IMR-90 (cell line): ENCODE measurements around the gene TIAM2. TPM values are rescaled to one million over a fixed set of nuclear protein-coding genes. Genes with fewer than 3 reads are reported as not detected.

ENCODE experiments used
- ATAC-seq: fragments of 200-7000 bp; cut with Tn5 transposase; 2 replicates; pipeline ENCODE4 v1.9.1; 2020; ENCODE audit warnings: low read depth, mild to moderate bottlenecking, moderate library complexity
- BruUV-seq: library from RNA; stranded (reverse); fragments of 400-500 nt; replicated peaks from 2 replicates; lab custom pipeline; 2021; lab: Mats Ljungman, UMichigan
- CTCF ChIA-PET: fragments of 300-600 bp; formaldehyde crosslinking; extraction: SDS; loops from one replicate; lab custom pipeline; 2021; ENCODE audit warnings: antibody characterized with exemption; lab: Yijun Ruan, JAX
- POLR2A ChIA-PET: fragments of 300-600 bp; sonication (Branson Sonifier 250); formaldehyde crosslinking; loops from one replicate; lab custom pipeline; 2022; ENCODE audit warnings: antibody characterized with exemption; ENCODE audit not compliant: unreplicated experiment; lab: Charles Lee
- DNase-seq: peaks from one replicate; pipeline ENCODE4 v3.0.0; 2013
- H2AFZ ChIP-seq: replicated peaks from 2 replicates; pipeline ENCODE3; 2013; ENCODE audit warnings: low read length, mild to moderate bottlenecking; ENCODE audit not compliant: poor library complexity
- H2AK5ac ChIP-seq: 2 replicates; pipeline ENCODE4 v1.6.1; 2013; ENCODE audit warnings: low read depth, low read length, inconsistent platforms
- H2AK9ac ChIP-seq: replicated peaks from 2 replicates; pipeline ENCODE3; 2013; ENCODE audit warnings: mild to moderate bottlenecking, low read depth, low read length, moderate library complexity; ENCODE audit not compliant: poor library complexity
- H2BK120ac ChIP-seq: 2 replicates; pipeline ENCODE4 v1.6.1; 2013; ENCODE audit warnings: low read depth, low read length, inconsistent platforms
- H2BK15ac ChIP-seq: 3 replicates; pipeline ENCODE4 v1.6.1; 2013; ENCODE audit warnings: low read depth, low read length, inconsistent platforms
- H2BK20ac ChIP-seq: 2 replicates; pipeline ENCODE4 v1.6.1; 2013; ENCODE audit warnings: low read depth, mild to moderate bottlenecking, inconsistent platforms, low read length, moderate library complexity
- H2BK5ac ChIP-seq: 2 replicates; pipeline ENCODE4 v1.6.1; 2013; ENCODE audit warnings: mild to moderate bottlenecking, low read depth, low read length, inconsistent platforms; ENCODE audit not compliant: poor library complexity, severe bottlenecking
- H3K14ac ChIP-seq: replicated peaks from 2 replicates; pipeline ENCODE4 v1.6.1; 2013; ENCODE audit warnings: low read depth, low read length, inconsistent platforms
- H3K18ac ChIP-seq: 2 replicates; pipeline ENCODE4 v1.6.1; 2013; ENCODE audit warnings: low read depth, low read length, control low read depth
- H3K23ac ChIP-seq: 2 replicates; pipeline ENCODE4 v1.6.1; 2013; ENCODE audit warnings: low read depth, low read length, inconsistent platforms
- H3K27ac ChIP-seq: 2 replicates; pipeline ENCODE4 v1.5.1; 2013; ENCODE audit warnings: mild to moderate bottlenecking, control low read depth, low read length; ENCODE audit not compliant: insufficient read depth
- H3K27me3 ChIP-seq: 2 replicates; pipeline ENCODE4 v1.6.1; 2013; ENCODE audit warnings: low read length; ENCODE audit not compliant: control insufficient read depth, insufficient read depth
- H3K36me3 ChIP-seq: 2 replicates; pipeline ENCODE4 v1.6.1; 2013; ENCODE audit warnings: low read length, mixed read lengths; ENCODE audit not compliant: control insufficient read depth, insufficient read depth
- H3K4ac ChIP-seq: 2 replicates; pipeline ENCODE4 v1.6.1; 2013; ENCODE audit warnings: low read depth, low read length, inconsistent platforms
- H3K4me1 ChIP-seq: 2 replicates; pipeline ENCODE4 v1.6.1; 2013; ENCODE audit warnings: low read length, mixed read lengths; ENCODE audit not compliant: control insufficient read depth, insufficient read depth
- H3K4me2 ChIP-seq: 2 replicates; pipeline ENCODE4 v1.6.1; 2013; ENCODE audit warnings: low read depth, mild to moderate bottlenecking, control low read depth, low read length, moderate library complexity
- H3K4me3 ChIP-seq: 2 replicates; pipeline ENCODE4 v1.5.1; 2013; ENCODE audit warnings: low read depth, mild to moderate bottlenecking, control low read depth, low read length, moderate library complexity; ENCODE audit not compliant: insufficient read depth
- H3K56ac ChIP-seq: 2 replicates; pipeline ENCODE4 v1.6.1; 2013; ENCODE audit warnings: low read length, inconsistent platforms; ENCODE audit not compliant: insufficient read depth; ENCODE audit errors: extremely low read depth
- H3K79me1 ChIP-seq, 2 experiments: 2 replicates each; pipeline ENCODE4 v1.6.1; 2013; ENCODE audit warnings: low read length in 2 of 2, inconsistent platforms in 1 of 2, low read depth in 1 of 2
- H3K9ac ChIP-seq: 2 replicates; pipeline ENCODE4 v1.6.1; 2013; ENCODE audit warnings: low read depth, low read length, control low read depth
- H3K9me1 ChIP-seq: 2 replicates; pipeline ENCODE4 v1.6.1; 2013; ENCODE audit warnings: low read length, inconsistent platforms; ENCODE audit not compliant: insufficient read depth
- H3K9me3 ChIP-seq: 2 replicates; pipeline ENCODE4 v1.6.1; 2013; ENCODE audit warnings: low read length; ENCODE audit not compliant: control insufficient read depth, insufficient read depth
- H4K20me1 ChIP-seq: 2 replicates; pipeline ENCODE4 v1.6.1; 2013; ENCODE audit warnings: low read length, inconsistent platforms; ENCODE audit not compliant: insufficient read depth
- H4K5ac ChIP-seq: 2 replicates; pipeline ENCODE4 v1.6.1; 2013; ENCODE audit warnings: mild to moderate bottlenecking, low read depth, low read length, control low read depth
- H4K8ac ChIP-seq, 2 experiments: 2 replicates each; pipeline ENCODE4 v1.6.1; 2013; ENCODE audit warnings: low read depth in 2 of 2, low read length in 2 of 2, control low read depth in 1 of 2, inconsistent platforms in 1 of 2
- H4K91ac ChIP-seq: 2 replicates; pipeline ENCODE4 v1.6.1; 2013; ENCODE audit warnings: low read depth, low read length, inconsistent platforms; ENCODE audit not compliant: insufficient read depth
- CEBPB ChIP-seq: IDR thresholded peaks from 2 replicates; pipeline ENCODE4 v1.6.1; 2012; ENCODE audit warnings: low read depth, low read length, improper control_type of control experiment
- FOS ChIP-seq: fragments of 150-350 bp; IDR thresholded peaks from 2 replicates; pipeline ENCODE4 v1.6.1; 2016; ENCODE audit warnings: low read depth, low read length
- MAZ ChIP-seq: IDR thresholded peaks from 2 replicates; pipeline ENCODE4 v1.6.1; 2012; ENCODE audit warnings: low read depth, mild to moderate bottlenecking, low read length, improper control_type of control experiment, moderate library complexity, borderline replicate concordance
- RAD21 ChIP-seq: IDR thresholded peaks from 2 replicates; pipeline ENCODE4 v1.6.1; 2012; ENCODE audit warnings: low read length, improper control_type of control experiment
- RFX5 ChIP-seq: IDR thresholded peaks from 2 replicates; pipeline ENCODE4 v1.8.0; 2012; ENCODE audit warnings: low read depth, mild to moderate bottlenecking, low read length, moderate library complexity
- SMC3 ChIP-seq: fragments of 150-350 bp; IDR thresholded peaks from 2 replicates; pipeline ENCODE4 v1.6.1; 2016; ENCODE audit warnings: low read depth, mild to moderate bottlenecking, antibody characterized with exemption, low read length, moderate library complexity
- WGBS, 2 experiments: methylation state at CpG; one replicate each; pipeline versions ENCODE4 v1.1.5 to v1.1.7; 2013; ENCODE audit warnings: missing lambda C conversion rate in 2 of 2; ENCODE audit not compliant: insufficient read length in 1 of 2; ENCODE audit errors: extremely low coverage in 2 of 2; 5-methylcytosine and 5-hydroxymethylcytosine counted together
- dilution Hi-C: fragments of 300-500 bp; cut with HindIII; formaldehyde crosslinking; loops from one replicate; pipeline ENCODE4 v1.14.3; 2018; ENCODE audit warnings: low sequenced_read_pairs; ENCODE audit not compliant: unreplicated experiment
- in situ Hi-C: fragments of 300-500 bp; cut with MboI; formaldehyde crosslinking; loops from 3 replicates; pipeline ENCODE4 v1.14.3; 2019; ENCODE audit warnings: low sequenced_read_pairs, inconsistent platforms, mixed read lengths
- intact Hi-C: fragments of 100-400 bp; cut with micrococcal nuclease; formaldehyde crosslinking; loops from 2 replicates; pipeline ENCODE4 v1.10.0; 2022
- polyA plus RNA-seq, 3 experiments: library from polyadenylated mRNA; depleted of rRNA; stranded (reverse); fragments of >200 nt; gene quantifications; 2 replicates each; pipeline ENCODE4 v1.2.3, GENCODE V29; 2012; ENCODE audit warnings: low replicate concordance in 1 of 3
- total RNA-seq: library from RNA; depleted of rRNA; stranded (reverse); fragments of >200 nt; gene quantifications from 2 replicates; pipeline ENCODE4 v1.2.3, GENCODE V29; 2012

TIAM2 gene
- total and polyA plus RNA-seq, 2 of the 4 experiments (the other 2 are of a cell fraction) = 3.1 to 4.7 TPM

- H4K8ac ChIP-seq = no peak overlapping the region
- no peak overlapping the region for H3K4me3 ChIP-seq
- no peak for DNase-seq
- dilution Hi-C loops (no loop called here), intact Hi-C loops (no loop called here), in situ Hi-C loops (no loop called here)
- ChIA-PET POLR2A (no interaction called here), CTCF (no interaction called here)
- no peak overlapping the region for H2BK120ac ChIP-seq
- H3K23ac ChIP-seq = no peak overlapping the region
- peaks cover 1% of the 10 kb centered on the region for H3K36me3 ChIP-seq
- no peak overlapping the region for H3K4me2 ChIP-seq
- no peak overlapping the region for H4K91ac ChIP-seq
- no peaks in the 10 kb centered on the region for H3K79me1 ChIP-seq
- 84% methylated on average over 3 of the region's 5 CpGs; no CpG with 5 or more reads in 1 of the 2 experiments for WGBS, 2 experiments
- no peak overlapping the region for H3K27ac ChIP-seq
- no peak overlapping the region for H2BK5ac ChIP-seq
- 0 out of 2 replicates have a peak overlapping the region, but pooled peaks have one; percentile 14 for H2AK5ac ChIP-seq
- no peak overlapping the region for H2BK20ac ChIP-seq
- no peak overlapping the region for H2AFZ ChIP-seq
- H3K14ac ChIP-seq = no peak overlapping the region
- no peak overlapping the region for H4K5ac ChIP-seq
- H2BK15ac ChIP-seq = no peak overlapping the region; the same call in 2 of the 3 replicates
- no peak overlapping the region for H3K9ac ChIP-seq
- no peaks in the 10 kb centered on the region for H3K27me3 ChIP-seq
- no peak overlapping the region for H3K18ac ChIP-seq
- H3K56ac ChIP-seq = no peak overlapping the region
- no peak for ATAC-seq
- no peak for TF ChIP-seq CEBPB
- TF ChIP-seq MAZ = no peak
- TF ChIP-seq SMC3 = no peak
- TF ChIP-seq FOS = no peak
- no peak for TF ChIP-seq RAD21
- TF ChIP-seq RFX5 = no peak
- H3K9me1 ChIP-seq = no peaks in the 10 kb centered on the region; the same call in 1 of the 2 replicates
- no peaks in the 10 kb centered on the region for H4K20me1 ChIP-seq
- H2AK9ac ChIP-seq = no peak overlapping the region
- no peaks in the 10 kb centered on the region for H3K9me3 ChIP-seq
- no TSS peak for BruUV-seq
- no peaks in the 10 kb centered on the region for H3K4me1 ChIP-seq
- H3K4ac ChIP-seq = no peak overlapping the region
These were observed 212.1 kb downstream of the TIAM2 start for GRCh38 chr6:155207223-155207622.
